GM21423 (cell line): Measurements from ENCODE around the gene MRPL10.

Experiments
- ATAC-seq: cut with Tn5 transposase; IDR thresholded peaks from one replicate; pipeline ENCODE4 v1.9.1; 2021; ENCODE audit warnings: mild to moderate bottlenecking, moderate library complexity; ENCODE audit not compliant: unreplicated experiment

The MRPL10 gene

GRCh38 chr17:47860386-47860785 lies 29.0 kb upstream of the MRPL10 start:
- no peak for ATAC-seq

GRCh38 chr17:47857551-47858455 lies 26.5 kb upstream of the MRPL10 start:
- no peak for ATAC-seq

GRCh38 chr17:47856830-47857229 lies 25.5 kb upstream of the MRPL10 start:
- ATAC-seq, result no peak

- no peak for ATAC-seq
Observed at GRCh38 chr17:47855737-47856136, 24.4 kb upstream of the MRPL10 start.

- ATAC-seq, result no peak
Observed at GRCh38 chr17:47853616-47854015, 22.3 kb upstream of the MRPL10 start.

- no peak for ATAC-seq
Observed at GRCh38 chr17:47852113-47852949, 21.0 kb upstream of the MRPL10 start.

- no peak for ATAC-seq
Observed at GRCh38 chr17:47851764-47852112, 20.4 kb upstream of the MRPL10 start.

- ATAC-seq, result no peak
Observed at GRCh38 chr17:47850692-47851573, 19.6 kb upstream of the MRPL10 start, which contains the start of gene SP6. SP6 (minus strand) TSS chr17:47851163; CDS start chr17:47848429, 2,734 bp downstream.

GRCh38 chr17:47850373-47850691 lies 19.0 kb upstream of the MRPL10 start:
- no peak for ATAC-seq

- no peak for ATAC-seq
Observed at GRCh38 chr17:47848198-47848513, 16.8 kb upstream of the MRPL10 start.

GRCh38 chr17:47847341-47848197 lies 16.2 kb upstream of the MRPL10 start:
- ATAC-seq, result no peak

- ATAC-seq, result no peak
Observed at GRCh38 chr17:47846716-47847340, 15.5 kb upstream of the MRPL10 start.

GRCh38 chr17:47845716-47846075 lies 14.4 kb upstream of the MRPL10 start:
- no peak for ATAC-seq

GRCh38 chr17:47844814-47845715 lies 13.7 kb upstream of the MRPL10 start:
- no peak for ATAC-seq

GRCh38 chr17:47844227-47844626 lies 12.9 kb upstream of the MRPL10 start:
- no peak for ATAC-seq

GRCh38 chr17:47843391-47843730 lies 12.0 kb upstream of the MRPL10 start:
- no peak for ATAC-seq

GRCh38 chr17:47841488-47842291 lies 10.3 kb upstream of the MRPL10 start:
- ATAC-seq, result no peak
